ENCODE data around the gene ZSCAN5A.
"Not testable (repeated sequence)": the region's sequence is repeated elsewhere in the genome, so short reads cannot be mapped to it uniquely, and the experiment has no call there.

ZSCAN5A gene

GRCh38 chr19:56314381-56315076, at the start of gene ZSCAN5A:
TSS of gene ZSCAN5A (minus strand) at chr19:56314839. CDS start at chr19:56225046, 89,793 bp downstream.
- peak; percentile 95 for DNase-seq (ENCODE audit: low spot score)

GRCh38 chr19:56360841-56361240, 46.2 kb upstream of the ZSCAN5A start:
- DNase-seq (ENCODE audit: low spot score), result no peak

GRCh38 chr19:56356944-56357343, 42.3 kb upstream of the ZSCAN5A start:
- DNase-seq (ENCODE audit: low spot score), result no peak

- no peak for DNase-seq (ENCODE audit: low spot score)
These were observed 40.9 kb upstream of the ZSCAN5A start for GRCh38 chr19:56355517-56355916.

GRCh38 chr19:56351208-56351607, 36.6 kb upstream of the ZSCAN5A start:
- DNase-seq (ENCODE audit: low spot score), result no peak

GRCh38 chr19:56350416-56351045, 35.9 kb upstream of the ZSCAN5A start:
- peak; percentile 46 for DNase-seq (ENCODE audit: low spot score)

- DNase-seq (ENCODE audit: low spot score), result no peak
These were observed 33.7 kb upstream of the ZSCAN5A start for GRCh38 chr19:56348289-56348877.

- DNase-seq (ENCODE audit: low spot score), result no peak
These were observed 32.6 kb upstream of the ZSCAN5A start for GRCh38 chr19:56347163-56347778.

- DNase-seq (ENCODE audit: low spot score), result no peak
These were observed 27.3 kb upstream of the ZSCAN5A start for GRCh38 chr19:56341948-56342347.

GRCh38 chr19:56339031-56339430, 24.4 kb upstream of the ZSCAN5A start:
- DNase-seq (ENCODE audit: low spot score), result not testable (repeated sequence)

- not testable (repeated sequence) for DNase-seq (ENCODE audit: low spot score)
These were observed 22.4 kb upstream of the ZSCAN5A start for GRCh38 chr19:56337077-56337476.

GRCh38 chr19:56335371-56335770, 20.7 kb upstream of the ZSCAN5A start:
- DNase-seq (ENCODE audit: low spot score), result not testable (repeated sequence)

GRCh38 chr19:56333506-56333905, 18.9 kb upstream of the ZSCAN5A start:
- DNase-seq (ENCODE audit: low spot score), result peak; percentile 53

GRCh38 chr19:56332695-56333094, 18.1 kb upstream of the ZSCAN5A start:
- no peak for DNase-seq (ENCODE audit: low spot score)

- DNase-seq (ENCODE audit: low spot score), result no peak
These were observed 9.8 kb upstream of the ZSCAN5A start for GRCh38 chr19:56324436-56324835.

GRCh38 chr19:56321989-56322440, 7.4 kb upstream of the ZSCAN5A start:
- DNase-seq (ENCODE audit: low spot score), result no peak

GRCh38 chr19:56321254-56321988, 6.8 kb upstream of the ZSCAN5A start:
- no peak for DNase-seq (ENCODE audit: low spot score)

GRCh38 chr19:56319991-56320390, 5.4 kb upstream of the ZSCAN5A start:
- no peak for DNase-seq (ENCODE audit: low spot score)

- DNase-seq (ENCODE audit: low spot score), result no peak
These were observed 3.1 kb upstream of the ZSCAN5A start for GRCh38 chr19:56317749-56318148.

- DNase-seq (ENCODE audit: low spot score), result no peak
These were observed 2.1 kb upstream of the ZSCAN5A start for GRCh38 chr19:56316728-56317127.

- DNase-seq (ENCODE audit: low spot score), result no peak
These were observed 614 bp upstream of the ZSCAN5A start for GRCh38 chr19:56315077-56315828.
